Measurements from ENCODE around the gene CFLAR. TPM values are rescaled to one million over a fixed set of nuclear protein-coding genes. Genes with fewer than 3 reads are reported as not detected.

CFLAR gene
- total RNA-seq, 1 donor from 2014 or later = 46.1 TPM

GRCh38 chr2:201127152-201127511 lies 11.2 kb downstream of the CFLAR start:
- Mint-ChIP-seq H3K4me3 (ENCODE audit: low read depth) (no peak overlapping the region), H3K27ac (no peak overlapping the region), H3K4me1 (ENCODE audit: low read depth) (peaks cover 52% of the 10 kb centered on the region)

GRCh38 chr2:201127570-201127969 lies 11.6 kb downstream of the CFLAR start:
- H3K4me1 Mint-ChIP-seq (ENCODE audit: low read depth) = peaks cover 51% of the 10 kb centered on the region

More at GRCh38 chr2:201127152-201127511, 11.2 kb downstream of the CFLAR start:
- H3K36me3 Mint-ChIP-seq (ENCODE audit: insufficient read depth) = peaks cover 3% of the 10 kb centered on the region
- TF ChIP-seq CTCF (IDR thresholded peaks at IDR 0.05; ENCODE audit: unreplicated experiment) = no peak
- DNase-seq (ENCODE audit: low spot score, unreplicated experiment) = no peak
- no peaks in the 10 kb centered on the region for H3K27me3 Mint-ChIP-seq
- no peaks in the 10 kb centered on the region for H3K9me3 Mint-ChIP-seq (ENCODE audit: low read depth)

GRCh38 chr2:201128033-201128432 lies 12.1 kb downstream of the CFLAR start:
- no peaks in the 10 kb centered on the region for H3K27me3 Mint-ChIP-seq
- peaks cover 6% of the 10 kb centered on the region for H3K36me3 Mint-ChIP-seq (ENCODE audit: insufficient read depth)
- H3K4me3 Mint-ChIP-seq (ENCODE audit: low read depth) = no peak overlapping the region
- DNase-seq (ENCODE audit: low spot score, unreplicated experiment) = no peak
- TF ChIP-seq CTCF (IDR thresholded peaks at IDR 0.05; ENCODE audit: unreplicated experiment) = no peak
- peaks cover 49% of the 10 kb centered on the region for H3K4me1 Mint-ChIP-seq (ENCODE audit: low read depth)
- H3K27ac Mint-ChIP-seq = no peak overlapping the region
- no peaks in the 10 kb centered on the region for H3K9me3 Mint-ChIP-seq (ENCODE audit: low read depth)

More at GRCh38 chr2:201127570-201127969, 11.6 kb downstream of the CFLAR start:
- no peaks in the 10 kb centered on the region for H3K9me3 Mint-ChIP-seq (ENCODE audit: low read depth)
- no peaks in the 10 kb centered on the region for H3K27me3 Mint-ChIP-seq
- TF ChIP-seq CTCF (IDR thresholded peaks at IDR 0.05; ENCODE audit: unreplicated experiment) = no peak
- peaks cover 3% of the 10 kb centered on the region for H3K36me3 Mint-ChIP-seq (ENCODE audit: insufficient read depth)
- no peak overlapping the region for H3K4me3 Mint-ChIP-seq (ENCODE audit: low read depth)
- peak overlapping the region; percentile 29 for H3K27ac Mint-ChIP-seq
- DNase-seq (ENCODE audit: low spot score, unreplicated experiment) = no peak

GRCh38 chr2:201128933-201129505 lies 13.1 kb downstream of the CFLAR start:
- no peak for DNase-seq (ENCODE audit: low spot score, unreplicated experiment)
- peaks cover 11% of the 10 kb centered on the region for H3K36me3 Mint-ChIP-seq (ENCODE audit: insufficient read depth)
- TF ChIP-seq CTCF (IDR thresholded peaks at IDR 0.05; ENCODE audit: unreplicated experiment) = no peak
- peak overlapping the region; percentile 14 for H3K27ac Mint-ChIP-seq
- peaks cover 39% of the 10 kb centered on the region for H3K4me1 Mint-ChIP-seq (ENCODE audit: low read depth)
- H3K9me3 Mint-ChIP-seq (ENCODE audit: low read depth) = no peaks in the 10 kb centered on the region
- no peak overlapping the region for H3K4me3 Mint-ChIP-seq (ENCODE audit: low read depth)
- H3K27me3 Mint-ChIP-seq = no peaks in the 10 kb centered on the region

GRCh38 chr2:201130524-201131186 lies 14.7 kb downstream of the CFLAR start:
- Mint-ChIP-seq H3K9me3 (ENCODE audit: low read depth) (no peaks in the 10 kb centered on the region), H3K4me1 (ENCODE audit: low read depth) (peaks cover 24% of the 10 kb centered on the region), H3K4me3 (ENCODE audit: low read depth) (no peak overlapping the region), H3K36me3 (ENCODE audit: insufficient read depth) (peaks cover 14% of the 10 kb centered on the region), H3K27me3 (no peaks in the 10 kb centered on the region), H3K27ac (no peak overlapping the region)
- DNase-seq (ENCODE audit: low spot score, unreplicated experiment) = no peak
- no peak for TF ChIP-seq CTCF (IDR thresholded peaks at IDR 0.05; ENCODE audit: unreplicated experiment)
